ENCODE measurements around the gene NAT10.

GRCh38 chr11:34150494-34151151 is 45.2 kb downstream of the NAT10 start:
- TF ChIP-seq POLR2A (IDR thresholded peaks at IDR 0.05; ENCODE audit: low read depth, low read length) = no peak
- no peak for TF ChIP-seq POLR2AphosphoS5 (IDR thresholded peaks at IDR 0.05; ENCODE audit: low read depth, low read length)

Measured in GM12892 (cell line).